IPS-18c (cell line): ENCODE data around the gene ZG16.

Source experiments
- H3K4me3 ChIP-seq: 2 replicates; pipeline ENCODE4 v1.7.0; 2013; ENCODE audit warnings: low read depth, mild to moderate bottlenecking, low read length, moderate library complexity; ENCODE audit not compliant: insufficient read depth
- H3K9me3 ChIP-seq: one replicate; pipeline ENCODE4 v1.6.1; 2013; ENCODE audit warnings: mild to moderate bottlenecking, low read length, moderate library complexity; ENCODE audit not compliant: control insufficient read depth, insufficient read depth

The ZG16 gene

GRCh38 chr16:29804020-29804419 is 26.0 kb downstream of the ZG16 start:
- Histone ChIP-seq H3K9me3 (no peaks in the 10 kb centered on the region), H3K4me3 (no peak overlapping the region)

- no peaks in the 10 kb centered on the region for H3K9me3 ChIP-seq
- peak overlapping the region; percentile 73 for H3K4me3 ChIP-seq
These were observed 26.6 kb downstream of the ZG16 start for GRCh38 chr16:29804455-29805231.

- Histone ChIP-seq H3K4me3 (peak overlapping the region; percentile 73), H3K9me3 (no peaks in the 10 kb centered on the region)
These were observed 27.4 kb downstream of the ZG16 start for GRCh38 chr16:29805232-29806098.

GRCh38 chr16:29806099-29806579 is 28.1 kb downstream of the ZG16 start, which contains the start of gene MAZ:
Gene MAZ (plus strand): TSS chr16:29806529. CDS start chr16:29806702, 173 bp downstream.
- Histone ChIP-seq H3K9me3 (no peaks in the 10 kb centered on the region), H3K4me3 (peak within 1 kb of the TSS; percentile 88)

- Histone ChIP-seq H3K9me3 (no peaks in the 10 kb centered on the region), H3K4me3 (peak overlapping the region; percentile 88)
These were observed 28.8 kb downstream of the ZG16 start for GRCh38 chr16:29806641-29807425.

GRCh38 chr16:29807426-29808218 is 29.6 kb downstream of the ZG16 start:
- H3K4me3 ChIP-seq: peak overlapping the region; percentile 88
- no peaks in the 10 kb centered on the region for H3K9me3 ChIP-seq

- H3K4me3 ChIP-seq: peak overlapping the region; percentile 88
- no peaks in the 10 kb centered on the region for H3K9me3 ChIP-seq
These were observed 30.3 kb downstream of the ZG16 start for GRCh38 chr16:29808219-29808900.

GRCh38 chr16:29809031-29809747 is 31.1 kb downstream of the ZG16 start:
- Histone ChIP-seq H3K4me3 (peak overlapping the region; percentile 88; the same call in 1 of the 2 replicates), H3K9me3 (no peaks in the 10 kb centered on the region)

GRCh38 chr16:29809850-29810698 is 32.0 kb downstream of the ZG16 start:
- Histone ChIP-seq H3K9me3 (no peaks in the 10 kb centered on the region), H3K4me3 (peak overlapping the region; percentile 28)

GRCh38 chr16:29810699-29811169 is 32.7 kb downstream of the ZG16 start:
- H3K9me3 ChIP-seq: no peaks in the 10 kb centered on the region
- H3K4me3 ChIP-seq: peak overlapping the region; percentile 25

- Histone ChIP-seq H3K9me3 (no peaks in the 10 kb centered on the region), H3K4me3 (peak overlapping the region; percentile 88)
These were observed 33.3 kb downstream of the ZG16 start for GRCh38 chr16:29811170-29811895.

- H3K4me3 ChIP-seq: peak within 1 kb of the TSS; percentile 88
- no peaks in the 10 kb centered on the region for H3K9me3 ChIP-seq
These were observed 34.0 kb downstream of the ZG16 start, which contains the start of gene PRRT2 for GRCh38 chr16:29811896-29812665. Gene PRRT2 (plus strand): TSS chr16:29812193. CDS start chr16:29813055, 862 bp downstream.
